ENCODE data around the gene GNB1L. TPM values are rescaled to one million over a fixed set of nuclear protein-coding genes. Genes with fewer than 3 reads are reported as not detected.

Gene GNB1L
- total and polyA plus RNA-seq, 9 of the 15 experiments (the other 6 are each of a cell fraction or from before 2014, with no cell fraction given) = 0.56 to 50.5 (median 10.2) TPM

GRCh38 chr22:19815093-19815822 lies 39.4 kb downstream of the GNB1L start:
- in situ Hi-C loops (cut with MboI) = no loop called here
- CTCF ChIA-PET (ENCODE audit: low intra/inter-chr PET ratio) = no interaction called here
- TF ChIP-seq ZEB2 (IDR thresholded peaks at IDR 0.05) (peak; percentile 81), TARDBP (IDR thresholded peaks at IDR 0.05) (peak; percentile 50; the same call in 1 of the 2 replicates), TEAD1 (CRISPR knock-in tag; IDR thresholded peaks at IDR 0.05) (no peak), SMAD3 (CRISPR knock-in tag; conservative IDR thresholded peaks at IDR 0.05) (no peak), THRA (IDR thresholded peaks at IDR 0.05) (no peak), TRIM24 (IDR thresholded peaks at IDR 0.05) (peak; percentile 35 to 73; a peak in 2 of 4 replicates), ZBTB7A (IDR thresholded peaks at IDR 0.05; ENCODE audit: borderline replicate concordance, control insufficient read depth, low read depth, low read length) (peak; percentile 80; the same call in 1 of the 2 replicates), SPI1 (IDR thresholded peaks at IDR 0.05; ENCODE audit: borderline replicate concordance, low read depth, low read length) (no peak), U2AF2 (optimal IDR thresholded peaks at IDR 0.05; ENCODE audit: low read depth, low read length) (no peak), STAT5A (IDR thresholded peaks at IDR 0.05; ENCODE audit: borderline replicate concordance, low read length) (peak; percentile 72; the same call in 1 of the 2 replicates), CCNT2 (IDR thresholded peaks at IDR 0.05; ENCODE audit: borderline replicate concordance, extremely low read depth, insufficient read length, low read depth, low read length) (peak; percentile 45), BDP1 (IDR thresholded peaks at IDR 0.05; ENCODE audit: insufficient read depth, insufficient read length) (no peak), MAFG (tag; conservative IDR thresholded peaks at IDR 0.05) (no peak), TRIM28 (IDR thresholded peaks at IDR 0.05) (peak; percentile 91), ZNF143 (CRISPR knock-in tag; IDR thresholded peaks at IDR 0.05) (no peak), DLX4 (CRISPR knock-in tag; IDR thresholded peaks at IDR 0.05) (no peak), SMARCA4 (IDR thresholded peaks at IDR 0.05) (peak; percentile 84)

More at GRCh38 chr22:19815093-19815822, 39.4 kb downstream of the GNB1L start:
- H3K36me3 ChIP-seq (ENCODE audit: control insufficient read depth, insufficient read depth, low read length) = no peaks in the 10 kb centered on the region
- DNase-seq (ENCODE audit: extremely low read depth in 1 of 4, low spot score in 3 of 4) = peak; percentile 94 to 98 (median 96)
- no peaks in the 10 kb centered on the region for H3K27me3 ChIP-seq (ENCODE audit: control insufficient read depth in 2 of 2, insufficient read depth in 2 of 2, low read length in 2 of 2)
- peak overlapping the region; percentile 1; the same call in 2 of the 3 replicates for H3K27ac ChIP-seq (ENCODE audit: extremely low read depth, low read depth, low read length)
- H2AFZ ChIP-seq (ENCODE audit: low read depth, low read length) = peak overlapping the region; percentile 55
- no peaks in the 10 kb centered on the region for H3K79me2 ChIP-seq (ENCODE audit: control insufficient read depth, insufficient read depth, low read length)
- H3K4me2 ChIP-seq (ENCODE audit: insufficient read depth, low read length) = peak overlapping the region; percentile 41
- H3K9ac ChIP-seq (ENCODE audit: insufficient read depth in 1 of 2, low read depth in 2 of 2, low read length in 2 of 2) = peak overlapping the region; percentile 7 to 86; a peak in 3 of 4 replicates
- H3K9me3 ChIP-seq (replicated peaks; ENCODE audit: control insufficient read depth, insufficient read depth, low read depth, low read length) = no peaks in the 10 kb centered on the region
- intact Hi-C loops (cut with micrococcal nuclease) = loop anchor here (1.0 to 5.0 kb wide), 2 partner anchors 37 to 95 kb away; partner anchors contain the start of genes GNB1L and RTL10
- peak; percentile 91 for ATAC-seq
- WGBS (ENCODE audit: insufficient coverage, low coverage, missing lambda C conversion rate) = 46% methylated on average over 18 of the region's 18 CpGs
- peaks cover 22 to 74% of the 10 kb centered on the region in 2 experiments for H3K4me1 ChIP-seq (replicated peaks in 1 of 2; ENCODE audit: control insufficient read depth in 2 of 2, insufficient read depth in 2 of 2, low read length in 2 of 2)
- no peaks in the 10 kb centered on the region for H4K20me1 ChIP-seq (replicated peaks; ENCODE audit: control insufficient read depth, insufficient read depth, low read length)
- POLR2A ChIA-PET = interaction anchor here (0.6 to 2.0 kb wide), 15 partner anchors 8 to 1262 kb away, joined by 3 to 12 read pairs (median 5); partner anchors contain the start of gene MRPL40
- BruUV-seq (replicated peaks) = TSS peak; percentile 32
- H3K9me1 ChIP-seq (ENCODE audit: control insufficient read depth, insufficient read depth, low read length) = no peaks in the 10 kb centered on the region
- peak; percentile 86 for FAIRE-seq
- no peak overlapping the region for H3K4me3 ChIP-seq
